Activated CD4-positive, alpha-beta T cell treated with anti-CD3 and anti-CD28 coated beads, Interleukin-2, amount 50 U/mL, for 1 hour (primary cell): ENCODE measurements around the gene P2RX4.
"Not testable (repeated sequence)": the region's sequence is repeated elsewhere in the genome, so short reads cannot be mapped to it uniquely, and the experiment has no call there.

Source experiments
- DNase-seq: peaks from one replicate; pipeline ENCODE4 v3.0.0-alpha.2; 2020

The P2RX4 gene

DNA sequence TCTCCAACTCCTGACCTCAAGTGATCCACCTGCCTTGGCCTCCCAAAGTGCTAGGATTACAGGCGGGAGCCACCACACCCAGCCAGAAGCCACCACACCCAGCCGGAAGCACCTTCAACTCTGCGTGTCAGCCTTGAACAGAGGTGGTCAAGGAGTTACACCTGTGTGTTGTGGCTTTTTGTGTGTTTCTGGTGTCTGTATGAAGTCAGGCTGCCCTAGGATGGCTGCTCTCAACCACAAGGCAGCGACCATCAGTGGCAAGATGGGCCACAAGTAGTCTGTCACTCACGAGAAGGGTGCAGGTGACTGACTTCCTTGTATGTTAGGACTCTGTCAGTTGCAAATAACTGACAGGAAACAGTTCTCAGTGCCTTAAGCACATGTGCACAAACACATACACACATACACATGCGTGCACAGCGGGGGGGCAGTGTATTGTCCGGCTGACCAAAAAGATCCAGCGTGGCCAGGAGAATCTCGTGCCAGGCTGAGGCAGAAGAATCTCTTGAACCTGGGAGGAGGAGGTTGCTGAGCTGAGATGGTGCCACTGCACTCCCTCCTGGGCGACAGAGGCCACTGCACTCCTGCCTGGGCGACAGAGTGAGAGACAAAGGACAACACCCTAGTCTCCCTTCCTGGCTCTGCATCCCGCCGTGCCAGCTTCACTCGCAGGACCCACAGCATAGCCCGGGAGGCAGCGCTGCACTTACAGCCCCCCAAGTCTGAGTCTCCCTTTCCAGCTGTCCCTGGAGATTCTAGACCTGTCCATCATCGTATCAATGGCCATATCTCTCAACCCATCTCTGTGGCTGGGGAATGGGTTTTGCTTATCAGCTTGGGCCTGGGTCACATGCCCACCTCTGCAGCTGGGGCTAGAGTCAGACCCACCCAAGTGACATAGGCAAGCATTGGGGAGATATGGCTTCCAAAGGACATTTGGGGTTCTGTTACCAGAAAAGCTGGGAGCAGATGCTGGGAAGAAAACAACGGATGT lies 13.7 kb downstream of the P2RX4 start:
- no peak for DNase-seq

- DNase-seq: peak; percentile 47
Observed at GRCh38 chr12:121224591-121224990, 14.7 kb downstream of the P2RX4 start.

DNA sequence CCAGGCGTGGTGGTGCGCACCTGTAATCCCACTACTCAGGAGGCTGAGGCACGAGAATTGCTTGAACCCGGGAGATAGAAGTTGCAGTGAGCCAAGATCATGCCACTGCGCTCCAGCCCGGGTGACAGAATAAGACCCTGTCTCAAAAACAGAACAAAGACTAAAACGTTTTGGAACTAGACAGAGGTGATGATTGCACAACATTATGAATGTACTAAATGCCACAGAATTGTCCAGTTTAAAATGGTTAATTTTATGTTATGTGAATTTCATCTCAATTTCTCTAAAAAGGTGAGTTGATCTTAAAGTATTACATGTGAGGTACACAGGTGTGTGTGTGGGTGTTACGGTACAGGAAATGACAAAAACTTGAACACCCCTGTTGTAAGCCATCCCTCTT lies 16.5 kb downstream of the P2RX4 start:
- DNase-seq: no peak

GRCh38 chr12:121226871-121227270 lies 16.9 kb downstream of the P2RX4 start:
- not testable (repeated sequence) for DNase-seq

GRCh38 chr12:121227294-121227693 lies 17.4 kb downstream of the P2RX4 start:
- no peak for DNase-seq

DNA sequence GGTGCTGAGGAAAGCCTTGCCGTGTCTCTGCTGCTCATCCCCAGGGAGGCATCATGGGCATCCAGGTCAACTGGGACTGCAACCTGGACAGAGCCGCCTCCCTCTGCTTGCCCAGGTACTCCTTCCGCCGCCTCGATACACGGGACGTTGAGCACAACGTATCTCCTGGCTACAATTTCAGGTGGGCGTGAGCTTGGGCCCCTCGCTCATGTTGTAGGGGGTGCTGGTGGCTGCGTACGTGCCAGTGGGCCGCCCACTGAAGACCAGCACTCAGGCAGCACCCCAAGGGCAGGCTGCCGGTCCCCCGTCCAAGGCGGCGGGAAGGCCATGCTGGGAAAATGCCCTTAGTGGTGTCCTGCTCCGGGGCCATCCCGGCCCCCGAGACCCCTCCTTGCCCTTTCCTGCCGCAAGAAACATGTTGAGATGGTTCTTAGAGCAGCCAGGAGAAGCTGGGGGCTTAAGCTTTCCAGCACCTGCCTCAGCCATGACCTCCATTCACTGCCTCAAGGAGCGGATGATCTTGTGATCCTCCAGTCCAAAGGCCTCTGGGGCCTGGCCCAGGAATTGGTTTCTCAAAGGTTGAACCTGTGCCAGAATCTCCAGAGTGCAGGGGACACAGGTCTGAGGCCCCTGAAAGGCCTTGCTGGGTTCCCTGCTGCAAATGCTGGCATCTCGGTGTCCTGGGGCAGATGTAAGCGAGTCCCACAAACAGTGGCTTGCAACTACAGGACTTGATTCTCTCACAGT lies 19.2 kb downstream of the P2RX4 start:
- DNase-seq: no peak

DNA sequence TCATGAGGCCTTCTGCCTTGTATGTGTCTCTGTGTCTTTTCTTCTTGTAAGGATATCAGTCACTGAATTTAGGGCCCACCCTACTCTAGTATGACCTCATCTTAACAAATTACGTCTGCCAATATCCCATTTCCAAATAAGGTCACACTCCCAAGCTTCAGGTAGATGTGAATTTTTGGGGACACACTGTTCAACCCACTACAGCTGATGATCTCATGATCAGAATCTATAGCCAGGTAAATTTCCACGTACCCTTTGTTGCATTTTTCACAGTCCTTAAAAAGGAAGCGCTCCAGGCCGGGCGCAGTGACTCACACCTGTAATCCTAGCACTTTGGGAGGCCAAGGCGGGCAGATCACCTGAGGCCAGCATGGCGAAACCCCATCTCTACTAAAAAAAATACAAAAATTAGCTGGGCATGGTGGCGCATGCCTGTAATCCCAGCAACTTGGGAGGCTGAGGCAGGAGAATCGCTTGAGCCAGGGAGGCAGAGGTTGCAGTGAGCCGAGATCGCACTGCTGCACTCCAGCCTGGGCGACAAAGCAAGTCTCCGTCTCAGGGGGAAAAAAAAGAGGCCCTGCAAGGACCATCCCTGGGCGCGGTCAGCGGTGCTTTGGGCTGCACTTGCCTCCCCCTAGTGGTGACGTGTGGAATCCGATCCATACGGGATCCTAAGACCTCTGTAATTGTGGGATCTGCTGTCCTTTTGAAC lies 20.1 kb downstream of the P2RX4 start:
- peak; percentile 53 for DNase-seq

DNA sequence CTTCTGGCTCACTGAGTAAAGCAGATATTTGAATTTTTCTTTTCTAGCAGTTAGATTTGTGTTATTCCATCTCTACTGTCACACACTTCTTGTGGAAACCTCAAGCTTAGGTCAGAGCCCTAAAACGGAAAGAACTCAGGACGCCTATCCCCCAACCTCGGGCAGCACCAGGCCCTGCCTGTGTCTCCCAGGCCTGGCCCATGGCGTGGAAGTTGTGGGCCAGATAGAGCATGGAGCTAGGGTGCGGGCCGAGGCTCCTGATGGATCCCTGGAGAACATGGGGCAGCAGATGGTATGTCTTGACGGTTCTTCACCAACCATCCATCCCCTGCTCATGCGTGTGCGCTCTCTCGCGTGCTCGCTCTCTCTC lies 20.6 kb downstream of the P2RX4 start:
- DNase-seq: no peak

- DNase-seq: no peak
Observed at GRCh38 chr12:121232163-121232562, 22.2 kb downstream of the P2RX4 start.

- no peak for DNase-seq
Observed at GRCh38 chr12:121232977-121233627, 23.2 kb downstream of the P2RX4 start.

- DNase-seq: no peak
Observed at GRCh38 chr12:121233628-121234020, 23.7 kb downstream of the P2RX4 start.

DNA sequence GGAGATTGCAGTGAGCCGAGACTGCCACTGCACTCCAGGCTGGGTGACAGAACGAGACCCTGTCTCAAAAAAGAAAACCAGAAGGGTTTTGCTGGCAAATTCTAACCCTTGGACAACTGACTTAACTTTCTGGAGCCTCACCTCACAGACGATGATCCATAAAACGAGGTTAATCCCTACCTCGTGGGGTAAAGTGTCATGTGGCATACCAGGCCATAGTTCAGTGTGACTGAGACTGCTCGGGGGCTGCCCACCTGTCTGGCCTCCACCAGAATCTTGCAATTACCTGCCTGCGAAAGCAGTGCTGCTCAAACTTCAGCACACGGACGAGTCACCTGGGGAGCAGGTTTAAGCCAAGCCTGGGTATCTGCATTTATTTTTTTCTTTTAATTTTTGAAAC lies 26.8 kb downstream of the P2RX4 start:
- DNase-seq: no peak

- no peak for DNase-seq
Observed at GRCh38 chr12:121237415-121237814, 27.5 kb downstream of the P2RX4 start.

DNA sequence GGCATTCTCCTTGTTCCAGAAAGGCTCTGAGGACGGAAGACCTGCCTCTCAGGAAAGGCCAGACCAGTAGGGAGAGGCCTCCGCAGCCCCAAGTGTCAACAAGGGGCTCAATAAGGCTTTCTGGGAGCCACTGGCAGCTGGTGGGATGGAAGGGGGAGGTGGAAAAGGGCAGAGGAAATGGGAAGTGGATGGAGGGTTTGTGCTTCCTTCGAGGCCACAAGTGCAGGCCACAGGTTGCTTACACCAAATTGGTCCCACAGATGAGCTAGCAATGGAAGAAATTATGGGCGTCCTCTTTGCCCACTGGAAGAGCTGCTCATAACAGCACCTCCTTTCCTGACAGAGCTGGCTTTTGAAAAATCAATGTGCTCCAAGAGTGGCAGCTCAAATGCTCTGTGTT lies 28.2 kb downstream of the P2RX4 start:
- no peak for DNase-seq

- no peak for DNase-seq
Observed at GRCh38 chr12:121238604-121239350, 28.8 kb downstream of the P2RX4 start.

DNA sequence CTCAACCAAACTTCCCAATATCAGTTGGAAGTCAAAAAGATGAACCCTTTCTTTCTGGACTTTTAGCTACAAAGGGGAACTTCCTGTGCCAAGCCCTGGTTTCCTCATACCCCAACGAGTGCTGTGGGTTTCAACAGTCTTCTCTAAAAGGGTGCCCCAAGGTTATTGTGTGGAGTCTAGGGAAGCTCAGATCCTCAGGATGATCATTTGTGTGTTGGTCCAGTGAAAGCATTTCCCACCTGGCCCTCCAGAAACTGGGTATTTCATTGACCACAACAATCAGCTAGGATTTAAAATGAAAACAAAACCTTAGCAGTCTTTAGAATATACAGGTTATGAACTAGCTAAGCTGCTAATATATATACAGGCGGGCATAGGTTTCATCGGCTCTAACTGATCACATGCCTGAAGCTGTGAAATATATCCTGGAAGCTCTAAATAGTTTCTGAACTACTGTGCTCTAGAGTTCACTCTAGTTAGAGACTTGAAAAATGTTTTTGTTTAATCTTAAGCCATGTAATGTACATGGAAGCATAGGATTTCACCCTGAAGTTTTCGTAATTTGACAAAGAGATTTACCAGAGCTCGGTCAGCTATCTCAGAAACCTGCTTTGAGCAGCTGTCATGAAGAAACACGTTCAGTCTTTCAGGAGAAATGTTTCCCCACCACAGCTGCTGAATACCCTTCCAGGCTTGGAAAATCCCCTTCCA lies 29.6 kb downstream of the P2RX4 start:
- DNase-seq: no peak

- no peak for DNase-seq
Observed at GRCh38 chr12:121240062-121240420, 30.1 kb downstream of the P2RX4 start.

DNA sequence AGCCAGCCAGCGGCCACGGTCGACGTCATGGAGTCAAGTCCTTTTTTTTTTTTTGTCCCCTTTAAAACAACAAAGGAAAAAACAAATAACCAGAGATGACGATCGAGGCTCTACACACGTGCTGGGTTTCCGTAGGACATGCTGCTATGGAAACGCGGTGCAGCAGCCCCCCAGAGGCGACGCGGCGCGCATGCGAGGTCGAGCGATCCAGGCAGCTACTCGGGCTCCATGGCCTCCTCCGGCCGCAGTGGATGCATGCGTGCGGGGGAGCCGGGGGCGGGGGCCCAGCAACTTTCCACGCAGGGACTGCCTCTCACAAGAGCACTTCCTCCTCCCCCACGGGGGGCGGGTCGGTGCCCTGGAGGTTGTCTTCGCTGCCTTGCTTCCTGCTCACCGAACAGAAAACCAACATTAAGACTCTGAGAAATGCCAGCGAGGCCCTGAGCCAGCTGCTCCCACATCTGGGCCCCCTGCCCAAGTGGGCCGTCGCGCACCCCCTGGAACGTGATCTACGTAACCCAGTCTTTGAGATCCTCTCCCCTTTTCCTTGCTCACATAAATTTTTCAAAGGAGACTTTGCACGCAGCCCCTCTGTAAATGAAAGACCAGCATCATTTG lies 30.7 kb downstream of the P2RX4 start:
- peak; percentile 96 for DNase-seq

DNA sequence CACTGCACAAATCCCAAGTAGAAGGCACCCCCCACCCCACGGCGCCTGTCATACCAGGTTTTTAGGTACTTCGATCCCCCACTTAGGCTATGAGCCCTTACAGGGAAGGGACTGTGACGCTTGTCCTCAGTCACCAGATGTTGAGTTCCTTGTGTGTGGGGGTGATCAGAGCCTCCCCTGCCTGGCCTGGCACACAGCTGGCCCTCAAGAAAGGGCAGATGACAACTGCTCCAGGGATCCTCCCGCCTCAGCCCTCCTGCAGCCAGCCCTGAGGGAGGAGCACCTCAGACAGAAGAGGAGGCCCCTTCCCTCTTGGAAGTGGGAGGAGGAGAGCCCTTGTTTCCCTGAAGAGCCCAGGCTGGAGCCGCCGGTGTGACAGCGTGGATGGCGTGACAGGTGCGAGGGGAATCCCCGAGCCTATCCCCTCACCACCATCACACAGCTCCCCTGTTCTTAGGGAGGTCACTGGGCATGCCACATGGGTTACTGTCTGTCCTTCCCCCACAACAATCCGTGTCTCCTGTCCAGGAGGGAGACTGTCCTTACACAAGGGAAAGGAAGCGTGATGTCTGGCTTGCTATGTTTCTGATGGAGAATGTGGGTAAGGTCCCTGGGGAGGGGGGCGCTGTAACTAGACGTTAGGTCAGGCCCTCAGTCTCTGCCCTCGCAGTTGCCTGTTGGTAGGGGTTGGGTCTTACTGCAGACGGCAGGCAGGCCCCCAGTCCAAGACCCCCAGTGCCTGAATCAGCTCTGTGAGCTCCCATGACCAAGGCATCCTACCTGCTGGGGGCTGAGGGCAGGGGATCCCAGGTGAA lies 31.4 kb downstream of the P2RX4 start:
- DNase-seq: no peak

GRCh38 chr12:121245031-121245430 lies 35.1 kb downstream of the P2RX4 start:
- no peak for DNase-seq
